ENCODE data around the gene HCAR1. TPM values are rescaled to one million over a fixed set of nuclear protein-coding genes. Genes with fewer than 3 reads are reported as not detected.

Gene HCAR1
- total and polyA plus RNA-seq, 8 donors: 0.29 to 0.66 (median 0.56) TPM

DNA sequence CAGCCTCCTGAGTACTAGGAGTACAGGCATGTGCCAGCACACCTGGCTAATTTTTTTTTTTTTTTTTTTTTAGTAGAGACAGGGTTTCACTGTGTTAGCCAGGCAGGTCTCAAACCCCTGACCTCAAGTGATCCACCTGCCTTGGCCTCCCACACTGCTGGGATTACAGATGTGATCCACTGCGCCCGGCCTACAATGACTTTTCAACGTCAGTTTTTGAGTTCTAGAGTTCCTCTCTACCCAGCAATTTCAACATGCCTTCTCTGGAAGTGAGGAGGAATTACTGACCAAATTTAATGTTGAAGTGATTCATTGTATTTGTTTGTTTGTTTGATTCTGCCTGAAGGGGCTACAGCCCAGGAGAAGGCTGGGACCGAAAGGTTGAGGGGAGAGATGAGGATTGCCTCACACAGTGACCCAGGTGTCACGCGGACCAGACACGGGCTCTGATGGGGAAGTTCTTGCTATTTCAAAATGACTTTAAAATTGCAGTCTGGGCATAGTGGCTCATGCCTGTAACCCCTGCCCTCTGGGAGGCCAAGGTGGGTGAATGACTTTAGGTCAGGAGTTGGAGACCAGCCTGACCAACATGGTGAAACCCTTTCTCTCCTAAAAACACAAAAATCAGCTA is 13.4 kb upstream of the HCAR1 start:
- TF ChIP-seq, protein P1, sequence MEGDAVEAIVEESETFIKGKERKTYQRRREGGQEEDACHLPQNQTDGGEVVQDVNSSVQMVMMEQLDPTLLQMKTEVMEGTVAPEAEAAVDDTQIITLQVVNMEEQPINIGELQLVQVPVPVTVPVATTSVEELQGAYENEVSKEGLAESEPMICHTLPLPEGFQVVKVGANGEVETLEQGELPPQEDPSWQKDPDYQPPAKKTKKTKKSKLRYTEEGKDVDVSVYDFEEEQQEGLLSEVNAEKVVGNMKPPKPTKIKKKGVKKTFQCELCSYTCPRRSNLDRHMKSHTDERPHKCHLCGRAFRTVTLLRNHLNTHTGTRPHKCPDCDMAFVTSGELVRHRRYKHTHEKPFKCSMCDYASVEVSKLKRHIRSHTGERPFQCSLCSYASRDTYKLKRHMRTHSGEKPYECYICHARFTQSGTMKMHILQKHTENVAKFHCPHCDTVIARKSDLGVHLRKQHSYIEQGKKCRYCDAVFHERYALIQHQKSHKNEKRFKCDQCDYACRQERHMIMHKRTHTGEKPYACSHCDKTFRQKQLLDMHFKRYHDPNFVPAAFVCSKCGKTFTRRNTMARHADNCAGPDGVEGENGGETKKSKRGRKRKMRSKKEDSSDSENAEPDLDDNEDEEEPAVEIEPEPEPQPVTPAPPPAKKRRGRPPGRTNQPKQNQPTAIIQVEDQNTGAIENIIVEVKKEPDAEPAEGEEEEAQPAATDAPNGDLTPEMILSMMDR (IDR thresholded peaks at IDR 0.05): no peak
- DNase-seq: peak in 2 of 4 donors; percentile 72 to 85
- H3K27ac ChIP-seq: peak overlapping the region in 1 of 2 donors; percentile 73
- peaks cover 0 to 32% of the 10 kb centered on the region in 2 donors for H3K4me1 ChIP-seq
- no peaks in the 10 kb centered on the region for H3K9me3 ChIP-seq
- intact Hi-C loops (cut with DNase I): no loop called here
- no peaks in the 10 kb centered on the region for H3K27me3 ChIP-seq
- no peak overlapping the region for H3K4me3 ChIP-seq
- ATAC-seq: peak; percentile 43
- H3K36me3 ChIP-seq: no peaks in the 10 kb centered on the region

DNA sequence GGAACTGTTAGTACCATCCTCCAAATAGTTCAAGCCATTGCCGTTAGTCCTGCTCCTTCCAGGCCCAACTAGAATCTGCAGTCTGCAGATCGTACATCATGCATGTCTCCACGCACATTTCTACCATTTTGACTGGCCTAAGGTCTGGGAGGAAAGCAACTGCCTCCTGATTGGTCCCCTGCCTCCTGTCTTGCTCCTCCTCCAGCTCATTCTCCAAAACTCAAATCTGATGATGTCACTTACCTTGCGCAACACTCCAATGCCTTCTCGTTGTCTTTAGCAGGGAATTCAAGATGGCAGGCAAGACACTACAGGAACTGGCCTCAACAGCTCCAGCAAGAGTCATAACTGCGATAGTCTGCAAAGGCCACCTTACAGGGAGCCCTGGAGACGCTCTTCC is 9.7 kb upstream of the HCAR1 start:
- no peaks in the 10 kb centered on the region for H3K9me3 ChIP-seq
- intact Hi-C loops (cut with DNase I): no loop called here
- DNase-seq (no peak), ATAC-seq (no peak)
- no peaks in the 10 kb centered on the region for H3K27me3 ChIP-seq
- TF ChIP-seq, protein P1 (IDR thresholded peaks at IDR 0.05): no peak
- H3K4me3 ChIP-seq: no peak overlapping the region
- H3K36me3 ChIP-seq: no peaks in the 10 kb centered on the region
- peaks cover 0 to 17% of the 10 kb centered on the region in 2 donors for H3K4me1 ChIP-seq
- H3K27ac ChIP-seq: no peak overlapping the region

DNA sequence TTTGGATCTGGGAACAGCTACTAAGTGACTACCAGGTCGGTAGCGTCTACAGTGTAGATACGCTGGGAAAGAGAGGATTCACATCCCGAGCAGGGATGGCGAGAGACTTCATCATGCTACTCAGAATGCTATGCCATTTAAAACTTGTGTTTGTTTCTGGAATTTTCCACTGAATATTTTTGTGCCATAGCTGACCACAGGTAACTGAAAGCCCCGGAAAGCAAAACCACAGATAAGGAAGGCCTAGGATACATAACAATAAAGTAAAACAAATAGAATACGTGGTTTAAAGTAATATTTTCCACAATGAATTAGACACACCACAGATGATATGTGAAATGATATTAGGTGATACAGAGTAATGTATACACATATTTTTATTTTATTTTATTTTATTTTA is 7.9 kb upstream of the HCAR1 start:
- H3K4me3 ChIP-seq: no peak overlapping the region
- H3K27me3 ChIP-seq: no peaks in the 10 kb centered on the region
- TF ChIP-seq, protein P1 (IDR thresholded peaks at IDR 0.05): no peak
- no peaks in the 10 kb centered on the region for H3K9me3 ChIP-seq
- DNase-seq (no peak), ATAC-seq (no peak)
- intact Hi-C loops (cut with DNase I): no loop called here
- peaks cover 0 to 8% of the 10 kb centered on the region in 2 donors for H3K4me1 ChIP-seq
- no peaks in the 10 kb centered on the region for H3K36me3 ChIP-seq
- H3K27ac ChIP-seq: no peak overlapping the region

DNA sequence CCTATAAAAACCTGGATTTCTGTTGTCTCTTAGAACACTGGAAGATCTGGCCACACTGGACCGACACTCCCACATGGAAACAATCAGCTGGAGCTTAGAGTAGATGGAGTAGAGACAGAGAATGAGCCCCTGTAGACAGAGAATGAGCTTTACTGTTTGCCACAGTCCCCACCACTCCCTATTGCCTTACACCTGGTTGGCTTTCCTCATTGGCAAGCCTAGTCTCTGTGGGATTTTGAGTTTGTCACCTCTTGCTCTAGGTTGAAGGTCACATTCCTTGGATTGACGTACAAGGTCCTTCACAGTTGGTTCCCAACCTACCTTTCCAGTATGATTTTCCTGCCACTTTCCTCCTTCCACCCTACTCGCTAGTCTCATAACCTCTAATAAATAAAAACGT is 2.0 kb upstream of the HCAR1 start:
- peaks cover 0 to 10% of the 10 kb centered on the region in 2 donors for H3K4me1 ChIP-seq
- peak overlapping the region in 1 of 2 donors; percentile 46 for H3K27ac ChIP-seq
- TF ChIP-seq, protein P1 (IDR thresholded peaks at IDR 0.05): no peak
- DNase-seq (no peak), ATAC-seq (no peak)
- no peaks in the 10 kb centered on the region for H3K9me3 ChIP-seq
- peaks cover 0 to 10% of the 10 kb centered on the region in 2 donors for H3K27me3 ChIP-seq
- no peak overlapping the region for H3K4me3 ChIP-seq
- no peaks in the 10 kb centered on the region for H3K36me3 ChIP-seq
- intact Hi-C loops (cut with DNase I): no loop called here

DNA sequence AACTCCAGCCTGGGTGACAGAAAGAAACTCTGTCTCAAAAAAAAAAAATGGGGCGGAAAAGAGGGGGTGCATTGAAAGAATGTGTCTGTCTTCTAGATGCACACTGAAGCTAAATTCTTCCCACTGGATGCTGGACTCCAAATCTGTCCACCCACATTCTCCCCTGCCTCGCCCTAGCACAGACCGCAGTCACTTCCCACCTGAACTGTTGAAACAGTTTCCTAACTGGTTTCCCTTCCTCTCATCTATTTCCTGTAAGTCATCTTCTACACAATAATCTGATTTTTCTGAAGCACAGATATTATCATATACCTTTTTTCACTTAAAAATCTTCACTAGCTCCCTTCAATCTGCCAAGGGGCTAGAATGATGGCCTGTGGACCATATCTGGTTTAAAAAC is 1.5 kb upstream of the HCAR1 start:
- H3K4me3 ChIP-seq: no peak overlapping the region
- H3K27ac ChIP-seq: peak overlapping the region in 1 of 2 donors; percentile 46
- no peaks in the 10 kb centered on the region for H3K9me3 ChIP-seq
- TF ChIP-seq, protein P1 (IDR thresholded peaks at IDR 0.05): no peak
- intact Hi-C loops (cut with DNase I): no loop called here
- ATAC-seq: no peak
- no peak for DNase-seq
- H3K4me1 ChIP-seq: peaks cover 0 to 10% of the 10 kb centered on the region in 2 donors
- no peaks in the 10 kb centered on the region for H3K36me3 ChIP-seq
- peaks cover 0 to 10% of the 10 kb centered on the region in 2 donors for H3K27me3 ChIP-seq

Measured in left lung (tissue), 10 donors.